ENCODE data around the gene LMAN1L. TPM values are rescaled to one million over a fixed set of nuclear protein-coding genes. Genes with fewer than 3 reads are reported as not detected.

The LMAN1L gene
- total RNA-seq, 4 donors from 2014 or later: not detected

- no peak for ATAC-seq (ENCODE audit: low FRiP score)
- no peak for TF ChIP-seq CTCF (IDR thresholded peaks at IDR 0.05)
- no peak for DNase-seq (ENCODE audit: low spot score)
Observed at GRCh38 chr15:74817370-74817737, 4.7 kb downstream of the LMAN1L start.

- ATAC-seq (ENCODE audit: low FRiP score) (no peak), DNase-seq (ENCODE audit: low spot score) (no peak)
Observed at GRCh38 chr15:74820056-74820455, 7.4 kb downstream of the LMAN1L start.

GRCh38 chr15:74821091-74821789 is 8.6 kb downstream of the LMAN1L start:
- TF ChIP-seq CTCF (IDR thresholded peaks at IDR 0.05): no peak
- ATAC-seq (ENCODE audit: low FRiP score): no peak
- DNase-seq (ENCODE audit: low spot score): no peak

More at GRCh38 chr15:74820056-74820455, 7.4 kb downstream of the LMAN1L start:
- no peak for TF ChIP-seq CTCF (IDR thresholded peaks at IDR 0.05)

- no peak for ATAC-seq (ENCODE audit: low FRiP score)
- no peak for DNase-seq (ENCODE audit: low spot score)
- no peak for TF ChIP-seq CTCF (IDR thresholded peaks at IDR 0.05)
Observed at GRCh38 chr15:74821790-74822158, 9.1 kb downstream of the LMAN1L start.

- ATAC-seq (ENCODE audit: low FRiP score) (no peak), DNase-seq (ENCODE audit: low spot score) (no peak)
- TF ChIP-seq CTCF (IDR thresholded peaks at IDR 0.05): no peak
Observed at GRCh38 chr15:74822233-74822632, 9.6 kb downstream of the LMAN1L start.

GRCh38 chr15:74823324-74823723 is 10.7 kb downstream of the LMAN1L start:
- DNase-seq (ENCODE audit: low spot score) (no peak), ATAC-seq (ENCODE audit: low FRiP score) (no peak)
- no peak for TF ChIP-seq CTCF (IDR thresholded peaks at IDR 0.05)

GRCh38 chr15:74824976-74825375 is 12.3 kb downstream of the LMAN1L start:
- no peak for ATAC-seq (ENCODE audit: low FRiP score)
- no peak for TF ChIP-seq CTCF (IDR thresholded peaks at IDR 0.05)
- no peak for DNase-seq (ENCODE audit: low spot score)

Measured in omental fat pad (tissue), 4 donors.